Stimulated activated CD4-positive, alpha-beta T cell treated with anti-CD3 and anti-CD28 coated beads, Interleukin-12 subunit alpha, Interleukin-12 subunit beta, amount 100 ng/mL, for 48 hours (primary cell): ENCODE measurements around the gene TDRD1.
"Not testable (repeated sequence)": the region's sequence is repeated elsewhere in the genome, so short reads cannot be mapped to it uniquely, and the experiment has no call there.

Source experiments
- DNase-seq, 3 donors: peaks; one replicate each; pipeline ENCODE4 v3.0.0-alpha.2; 2020; ENCODE audit warnings: low read depth in 2 of 3, low spot score in 1 of 3

The TDRD1 gene

GRCh38 chr10:114179148-114179547 lies at the start of gene TDRD1:
Gene TDRD1, plus strand, starts transcription at chr10:114179353. Its CDS starts 8,479 bp downstream, at chr10:114187832.
- no peak for DNase-seq

GRCh38 chr10:114131094-114131493 lies 48.1 kb upstream of the TDRD1 start:
- no peak for DNase-seq

- no peak for DNase-seq
Observed at GRCh38 chr10:114135476-114135875, 43.7 kb upstream of the TDRD1 start.

GRCh38 chr10:114138581-114138980 lies 40.6 kb upstream of the TDRD1 start:
- no peak for DNase-seq

GRCh38 chr10:114140036-114140435 lies 39.1 kb upstream of the TDRD1 start:
- DNase-seq: no peak

- not testable (repeated sequence) for DNase-seq
Observed at GRCh38 chr10:114140827-114141226, 38.3 kb upstream of the TDRD1 start.

- DNase-seq: no peak
Observed at GRCh38 chr10:114142018-114142417, 37.1 kb upstream of the TDRD1 start.

GRCh38 chr10:114143160-114143559 lies 36.0 kb upstream of the TDRD1 start:
- no peak for DNase-seq

GRCh38 chr10:114149476-114149875 lies 29.7 kb upstream of the TDRD1 start:
- DNase-seq: not testable (repeated sequence)

GRCh38 chr10:114151486-114151885 lies 27.7 kb upstream of the TDRD1 start:
- peak in 1 of 3 donors; percentile 0 for DNase-seq

- DNase-seq: no peak
Observed at GRCh38 chr10:114151892-114152291, 27.3 kb upstream of the TDRD1 start.

GRCh38 chr10:114157912-114158311 lies 21.2 kb upstream of the TDRD1 start:
- DNase-seq: no peak

- DNase-seq: no peak
Observed at GRCh38 chr10:114163062-114163461, 16.1 kb upstream of the TDRD1 start.

GRCh38 chr10:114166043-114166442 lies 13.1 kb upstream of the TDRD1 start:
- DNase-seq: no peak

GRCh38 chr10:114166494-114166893 lies 12.7 kb upstream of the TDRD1 start:
- DNase-seq: no peak

- no peak for DNase-seq
Observed at GRCh38 chr10:114167985-114168384, 11.2 kb upstream of the TDRD1 start.

- no peak for DNase-seq
Observed at GRCh38 chr10:114168450-114169009, 10.6 kb upstream of the TDRD1 start.

GRCh38 chr10:114172216-114172615 lies 6.9 kb upstream of the TDRD1 start:
- DNase-seq: no peak

GRCh38 chr10:114172776-114173602 lies 6.2 kb upstream of the TDRD1 start:
- DNase-seq: no peak

GRCh38 chr10:114173603-114173920 lies 5.6 kb upstream of the TDRD1 start:
- no peak for DNase-seq

GRCh38 chr10:114173921-114174694 lies 5.0 kb upstream of the TDRD1 start, which contains the start of gene CCDC186:
Gene CCDC186, minus strand, starts transcription at chr10:114174203. Its CDS starts 10,935 bp downstream, at chr10:114163268.
- peak; percentile 95 to 96 (median 96) for DNase-seq

- peak in 1 of 3 donors; percentile 14 for DNase-seq
Observed at GRCh38 chr10:114174695-114175188, 4.4 kb upstream of the TDRD1 start.
